Psoas muscle (tissue), 8 donors: ENCODE data around the gene LRRC8C. TPM values are rescaled to one million over a fixed set of nuclear protein-coding genes. Genes with fewer than 3 reads are reported as not detected.

Experiments used
- ATAC-seq, 4 donors: fragments of 200-7000 bp; cut with Tn5 transposase; one replicate each; pipeline ENCODE4 v1.9.1; 2020; ENCODE audit warnings: moderate library complexity in 3 of 4, mild to moderate bottlenecking in 2 of 4
- DNase-seq, 2 donors: peaks; one replicate each; pipeline ENCODE4 v3.0.0-alpha.2; 2020
- H3K27ac ChIP-seq: fragments of 200-600 bp; one replicate; pipeline ENCODE4 v1.8.0; 2022
- H3K27me3 ChIP-seq, 3 donors: fragments of 200-600 bp in 1 of 3; one replicate each; pipeline versions ENCODE4 v1.6.1 to v1.8.0; 2013 to 2022; ENCODE audit warnings: low read length in 2 of 3, mild to moderate bottlenecking in 2 of 3, moderate library complexity in 1 of 3; ENCODE audit not compliant: insufficient read depth in 3 of 3
- H3K36me3 ChIP-seq, 2 donors: fragments of 200-600 bp in 1 of 2; one replicate each; pipeline versions ENCODE4 v1.6.1 to v1.8.0; 2013 to 2022; ENCODE audit warnings: low read depth in 1 of 2, mild to moderate bottlenecking in 1 of 2, moderate library complexity in 1 of 2; ENCODE audit not compliant: insufficient read depth in 1 of 2
- H3K4me1 ChIP-seq: fragments of 200-600 bp; one replicate; pipeline ENCODE4 v1.8.0; 2022
- H3K4me3 ChIP-seq: fragments of 200-600 bp; one replicate; pipeline ENCODE4 v1.8.0; 2022; ENCODE audit warnings: mild to moderate bottlenecking
- H3K9me3 ChIP-seq: fragments of 200-600 bp; one replicate; pipeline ENCODE4 v1.8.0; 2022
- CTCF ChIP-seq: fragments of 200-600 bp; IDR thresholded peaks from one replicate; pipeline ENCODE4 v1.8.0; 2022; ENCODE audit warnings: antibody characterized with exemption
- WGBS, 3 donors: extraction: QIAGEN DNeasy Blood & Tissue Kit; methylation state at CpG; one replicate each; pipeline versions ENCODE4 v1.1.6 to v1.1.7; 2013; 5-methylcytosine and 5-hydroxymethylcytosine counted together
- intact Hi-C, 2 donors: fragments of 100-400 bp; cut with DNase I; formaldehyde crosslinking; loops; one replicate each; pipeline versions ENCODE4 v1.11.0 to v1.14.2; 2022
- polyA plus RNA-seq, 3 donors: library from polyadenylated mRNA; stranded (reverse); fragments of 200-250 nt; gene quantifications; one replicate each; pipeline ENCODE4 v1.2.3, GENCODE V29; 2013
- total RNA-seq, 4 donors: library from RNA; stranded (reverse); fragmentation: NEBNext Ultra II Directional in 2 of 4; extraction: Animal tissue kit (Norgen Biotek cat#: 25700) in 2 of 4; gene quantifications; one replicate each; pipeline versions ENCODE4 v1.2.1 to v1.2.4, GENCODE V29; 2021 to 2023
- donor health status: healthy with polysubstance abuse.
- donor health status: DM: no; HTN: no; CAD: no; lungs with moderate emphysema.
- donor health status: Bipolar disorder and iron deficiency.
- donor health status: healthy.
- donor health status: DM: yes; HTN: yes; CAD: no.
- donor health status: DM: no; HTN: no; CAD: no.
- donor health status: DM: no; HTN: no; CAD: no.
- donor health status: DM: yes; HTN: yes; CAD: no.

LRRC8C gene
- total and polyA plus RNA-seq, 7 donors: 1.4 to 4.1 (median 2.8) TPM

GRCh38 chr1:89630048-89630447, 2.9 kb upstream of the LRRC8C start:
- ATAC-seq (no peak), DNase-seq (no peak)
- 96 to 100% (median 97%) methylated on average over 3 of the region's 3 CpGs for WGBS, 3 donors
- H3K4me3 ChIP-seq: no peak overlapping the region
- H3K27me3 ChIP-seq: peaks cover 0 to 7% (median 0%) of the 10 kb centered on the region in 3 donors
- no peak for TF ChIP-seq CTCF
- H3K9me3 ChIP-seq: no peaks in the 10 kb centered on the region
- intact Hi-C loops: no loop called here
- no peak overlapping the region for H3K27ac ChIP-seq
- H3K36me3 ChIP-seq: no peaks in the 10 kb centered on the region
- H3K4me1 ChIP-seq: no peaks in the 10 kb centered on the region

- intact Hi-C loops: loop anchor here in 1 of 2 donors (2.0 kb wide), 1 partner anchor 131 kb away; no protein-coding TSS in a partner anchor
- Histone ChIP-seq H3K4me1 (no peaks in the 10 kb centered on the region), H3K27ac (peak overlapping the region; percentile 75), H3K36me3 (no peaks in the 10 kb centered on the region), H3K9me3 (no peaks in the 10 kb centered on the region), H3K27me3 (peaks cover 0 to 7% (median 0%) of the 10 kb centered on the region in 3 donors), H3K4me3 (peak overlapping the region; percentile 81)
- ATAC-seq: no peak
- DNase-seq: no peak
- WGBS, 3 donors: 26 to 39% (median 31%) methylated on average over 19 of the region's 19 CpGs
- no peak for TF ChIP-seq CTCF
Measured at GRCh38 chr1:89631816-89632656, 884 bp upstream of the LRRC8C start.

- Histone ChIP-seq H3K9me3 (no peaks in the 10 kb centered on the region), H3K4me3 (peak overlapping the region; percentile 81), H3K4me1 (no peaks in the 10 kb centered on the region), H3K27ac (peak overlapping the region; percentile 73), H3K27me3 (peaks cover 0 to 7% (median 0%) of the 10 kb centered on the region in 3 donors), H3K36me3 (no peaks in the 10 kb centered on the region)
- ATAC-seq (peak; percentile 52 to 81 (median 68)), DNase-seq (peak; percentile 55 to 75)
- no peak for TF ChIP-seq CTCF
- WGBS, 3 donors: 0 to 1% (median 0%) methylated on average over 19 to 57 of the region's 57 CpGs
- intact Hi-C loops: loop anchor here (1.0 to 2.0 kb wide), 2 partner anchors 129 kb away; no protein-coding TSS in a partner anchor
Measured at GRCh38 chr1:89633248-89633799, 404 bp downstream of the LRRC8C start.

GRCh38 chr1:89633800-89634625, 1.1 kb downstream of the LRRC8C start:
- Histone ChIP-seq H3K27ac (peak overlapping the region; percentile 73), H3K4me1 (no peaks in the 10 kb centered on the region), H3K9me3 (no peaks in the 10 kb centered on the region), H3K4me3 (peak overlapping the region; percentile 81), H3K27me3 (peaks cover 0 to 7% (median 0%) of the 10 kb centered on the region in 3 donors), H3K36me3 (no peaks in the 10 kb centered on the region)
- no peak for DNase-seq
- ATAC-seq: no peak
- WGBS, 3 donors: 22 to 28% (median 24%) methylated on average over 32 of the region's 32 CpGs
- intact Hi-C loops: loop anchor here (1.0 to 2.0 kb wide), 2 partner anchors 128 to 129 kb away; no protein-coding TSS in a partner anchor
- TF ChIP-seq CTCF: no peak
